Measurements from ENCODE around the gene CARD10.

GRCh38 chr22:37471727-37472417, 47.3 kb downstream of the CARD10 start:
- TF ChIP-seq CTCF (IDR thresholded peaks at IDR 0.05) (no peak), POLR2AphosphoS5 (IDR thresholded peaks at IDR 0.05) (no peak)

Measured in esophagus muscularis mucosa (tissue), 3 donors.